NB4 (cell line): ENCODE results near the gene NIN.

ENCODE experiments used
- POLR2A ChIP-seq: IDR thresholded peaks from 2 replicates; pipeline ENCODE4 v1.6.1; 2011; ENCODE audit warnings: mild to moderate bottlenecking; ENCODE audit not compliant: insufficient read length; ENCODE audit errors: extremely low read depth
- TF ChIP-seq, protein P1 (sequence below): IDR thresholded peaks from one replicate; pipeline ENCODE4 v1.5.1; 2012; ENCODE audit warnings: low read depth, low read length
- TF ChIP-seq, protein P2 (sequence below): IDR thresholded peaks from 2 replicates; pipeline ENCODE4 v1.6.1; 2011; ENCODE audit warnings: low read depth, low read length

DNA sequence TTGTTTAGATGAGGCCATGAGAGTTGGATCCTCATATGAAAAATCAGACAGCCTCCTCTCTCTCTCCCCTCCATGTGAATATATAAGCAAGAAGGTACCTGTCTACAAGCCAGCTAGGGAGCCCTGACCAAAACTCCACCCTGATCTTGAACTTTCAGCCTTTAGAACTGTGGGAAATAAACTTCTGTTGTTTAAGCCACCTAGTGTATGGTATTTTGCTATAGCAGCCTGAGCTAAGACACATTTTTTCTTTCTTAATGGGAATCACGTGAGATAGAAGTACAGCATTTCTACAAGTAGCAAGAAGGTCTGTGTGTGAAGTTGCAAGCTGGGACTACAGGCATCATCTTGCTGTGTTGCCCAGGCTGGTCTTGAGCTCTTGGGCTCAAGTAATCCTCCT lies 24.6 kb upstream of the NIN start:
- TF ChIP-seq, protein P1, sequence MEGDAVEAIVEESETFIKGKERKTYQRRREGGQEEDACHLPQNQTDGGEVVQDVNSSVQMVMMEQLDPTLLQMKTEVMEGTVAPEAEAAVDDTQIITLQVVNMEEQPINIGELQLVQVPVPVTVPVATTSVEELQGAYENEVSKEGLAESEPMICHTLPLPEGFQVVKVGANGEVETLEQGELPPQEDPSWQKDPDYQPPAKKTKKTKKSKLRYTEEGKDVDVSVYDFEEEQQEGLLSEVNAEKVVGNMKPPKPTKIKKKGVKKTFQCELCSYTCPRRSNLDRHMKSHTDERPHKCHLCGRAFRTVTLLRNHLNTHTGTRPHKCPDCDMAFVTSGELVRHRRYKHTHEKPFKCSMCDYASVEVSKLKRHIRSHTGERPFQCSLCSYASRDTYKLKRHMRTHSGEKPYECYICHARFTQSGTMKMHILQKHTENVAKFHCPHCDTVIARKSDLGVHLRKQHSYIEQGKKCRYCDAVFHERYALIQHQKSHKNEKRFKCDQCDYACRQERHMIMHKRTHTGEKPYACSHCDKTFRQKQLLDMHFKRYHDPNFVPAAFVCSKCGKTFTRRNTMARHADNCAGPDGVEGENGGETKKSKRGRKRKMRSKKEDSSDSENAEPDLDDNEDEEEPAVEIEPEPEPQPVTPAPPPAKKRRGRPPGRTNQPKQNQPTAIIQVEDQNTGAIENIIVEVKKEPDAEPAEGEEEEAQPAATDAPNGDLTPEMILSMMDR, result no peak
- TF ChIP-seq, protein P2, sequence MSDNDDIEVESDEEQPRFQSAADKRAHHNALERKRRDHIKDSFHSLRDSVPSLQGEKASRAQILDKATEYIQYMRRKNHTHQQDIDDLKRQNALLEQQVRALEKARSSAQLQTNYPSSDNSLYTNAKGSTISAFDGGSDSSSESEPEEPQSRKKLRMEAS, result no peak
- TF ChIP-seq POLR2A, result no peak
